Lower leg skin (tissue), 4 donors: ENCODE measurements around the gene EMCN. TPM values are rescaled to one million over a fixed set of nuclear protein-coding genes. Genes with fewer than 3 reads are reported as not detected.

Experiments
- DNase-seq, 2 donors: peaks; one replicate each; pipeline ENCODE4 v3.0.0-alpha.2; 2019; ENCODE audit warnings: low spot score in 2 of 2
- H3K4me3 ChIP-seq: fragments of 200-600 bp; sonication (generic); 2 replicates; pipeline ENCODE4 v1.5.1; 2017; ENCODE audit warnings: mild to moderate bottlenecking, low read depth; ENCODE audit not compliant: poor library complexity, severe bottlenecking
- CTCF ChIP-seq, 3 donors: fragments of 450-650 bp; IDR thresholded peaks; one replicate each; pipeline ENCODE4 v1.5.1; 2016; ENCODE audit warnings: antibody characterized with exemption in 3 of 3, mild to moderate bottlenecking in 3 of 3, moderate library complexity in 2 of 3
- POLR2A ChIP-seq, 2 donors: fragments of 450-650 bp; IDR thresholded peaks; one replicate each; pipeline ENCODE4 v1.6.1; 2016 to 2017; ENCODE audit warnings: antibody characterized with exemption in 2 of 2, mild to moderate bottlenecking in 1 of 2, moderate library complexity in 1 of 2
- WGBS, 2 donors: methylation state at CpG; one replicate each; pipeline ENCODE4 v1.1.5; 2018; 5-methylcytosine and 5-hydroxymethylcytosine counted together
- intact Hi-C: fragments of 100-400 bp; cut with DNase I; formaldehyde crosslinking; loops from one replicate; pipeline ENCODE4 v1.15.0; 2023; ENCODE audit warnings: low total_unique reads
- total RNA-seq, 4 donors: library from RNA; depleted of rRNA; stranded (reverse); fragments of >200 nt; gene quantifications; one replicate each; pipeline ENCODE4 v1.1.0, GENCODE V29; 2016

Gene EMCN
- total RNA-seq, 4 donors from 2014 or later = 1.9 to 11.1 (median 7.1) TPM

- H3K4me3 ChIP-seq = no peak overlapping the region
- TF ChIP-seq POLR2A (IDR thresholded peaks at IDR 0.05) = no peak
- TF ChIP-seq CTCF (IDR thresholded peaks at IDR 0.05) = no peak
- 82 to 98% methylated on average over 3 of the region's 3 CpGs for WGBS, 2 donors
- intact Hi-C loops = no loop called here
- DNase-seq = no peak
These were observed 145.4 kb downstream of the EMCN start for GRCh38 chr4:100372432-100372831.

GRCh38 chr4:100369871-100370270 lies 148.0 kb downstream of the EMCN start:
- TF ChIP-seq CTCF (IDR thresholded peaks at IDR 0.05) = no peak
- no peak for TF ChIP-seq POLR2A (IDR thresholded peaks at IDR 0.05)
- H3K4me3 ChIP-seq = no peak overlapping the region
- DNase-seq = no peak
- intact Hi-C loops = no loop called here
- WGBS, 2 donors = 83 to 95% methylated on average over 2 of the region's 2 CpGs

- WGBS, 2 donors = 63 to 68% methylated on average over 1 of the region's 1 CpG
- no peak for TF ChIP-seq CTCF (IDR thresholded peaks at IDR 0.05)
- TF ChIP-seq POLR2A (IDR thresholded peaks at IDR 0.05) = no peak
- intact Hi-C loops = no loop called here
- H3K4me3 ChIP-seq = no peak overlapping the region
- no peak for DNase-seq
These were observed 150.4 kb downstream of the EMCN start for GRCh38 chr4:100367451-100367850.

- DNase-seq = no peak
- H3K4me3 ChIP-seq = no peak overlapping the region
- intact Hi-C loops = no loop called here
- TF ChIP-seq CTCF (IDR thresholded peaks at IDR 0.05) (no peak), POLR2A (IDR thresholded peaks at IDR 0.05) (no peak)
- 83 to 87% methylated on average over 2 of the region's 2 CpGs for WGBS, 2 donors
These were observed 151.6 kb downstream of the EMCN start for GRCh38 chr4:100366213-100366612.

- TF ChIP-seq CTCF (IDR thresholded peaks at IDR 0.05) (no peak), POLR2A (IDR thresholded peaks at IDR 0.05) (no peak)
- intact Hi-C loops = no loop called here
- H3K4me3 ChIP-seq = no peak overlapping the region
- WGBS, 2 donors = 86 to 87% methylated on average over 1 of the region's 1 CpG
- DNase-seq = no peak
These were observed 155.5 kb downstream of the EMCN start for GRCh38 chr4:100362366-100362765.

GRCh38 chr4:100361336-100361735 lies 156.5 kb downstream of the EMCN start:
- TF ChIP-seq CTCF (IDR thresholded peaks at IDR 0.05) (no peak), POLR2A (IDR thresholded peaks at IDR 0.05) (no peak)
- H3K4me3 ChIP-seq = no peak overlapping the region
- 90 to 91% methylated on average over 1 of the region's 1 CpG for WGBS, 2 donors
- intact Hi-C loops = no loop called here
- DNase-seq = no peak
